Lung (tissue), 12 donors: ENCODE results near the gene CKM. TPM values are rescaled to one million over a fixed set of nuclear protein-coding genes. Genes with fewer than 3 reads are reported as not detected.
"Not testable (repeated sequence)": the region's sequence is repeated elsewhere in the genome, so short reads cannot be mapped to it uniquely, and the experiment has no call there.

Experiments
- ATAC-seq: fragments of 200-7000 bp; cut with Tn5 transposase; one replicate; pipeline ENCODE4 v1.9.1; 2020; ENCODE audit warnings: moderate number of reproducible peaks; ENCODE audit not compliant: insufficient read depth, low FRiP score
- DNase-seq, 3 donors: peaks; one replicate each; pipeline ENCODE4 v3.0.0-alpha.2; 2013 to 2017
- H3K27ac ChIP-seq, 2 donors: one replicate each; pipeline ENCODE4 v1.5.1; 2013; ENCODE audit warnings: mild to moderate bottlenecking in 2 of 2, moderate library complexity in 2 of 2, control low read depth in 1 of 2, inconsistent platforms in 1 of 2, low read depth in 1 of 2, low read length in 1 of 2
- H3K27me3 ChIP-seq, 3 donors: one replicate each; pipeline ENCODE4 v1.5.1; 2013; ENCODE audit warnings: low read length in 2 of 3; ENCODE audit not compliant: control insufficient read depth in 3 of 3, insufficient read depth in 3 of 3
- H3K36me3 ChIP-seq, 4 donors: one replicate each; pipeline ENCODE4 v1.5.1; 2013; ENCODE audit warnings: low read length in 4 of 4, mild to moderate bottlenecking in 1 of 4, moderate library complexity in 1 of 4; ENCODE audit not compliant: control insufficient read depth in 4 of 4, insufficient read depth in 4 of 4
- H3K4me1 ChIP-seq, 5 donors: one replicate each; pipeline ENCODE4 v1.5.1; 2013; ENCODE audit warnings: low read length in 5 of 5, mild to moderate bottlenecking in 2 of 5, moderate library complexity in 1 of 5; ENCODE audit not compliant: control insufficient read depth in 5 of 5, insufficient read depth in 5 of 5
- H3K4me3 ChIP-seq: one replicate; pipeline ENCODE4 v1.5.1; 2013; ENCODE audit warnings: mild to moderate bottlenecking, control low read depth, moderate library complexity
- H3K9ac ChIP-seq, 2 donors: one replicate each; pipeline ENCODE4 v1.5.1; 2013; ENCODE audit warnings: low read length in 2 of 2, control low read depth in 1 of 2; ENCODE audit not compliant: insufficient read depth in 1 of 2
- H3K9me3 ChIP-seq, 4 donors: one replicate each; pipeline ENCODE4 v1.5.1; 2013; ENCODE audit warnings: low read length in 3 of 4, mild to moderate bottlenecking in 1 of 4, moderate library complexity in 1 of 4; ENCODE audit not compliant: control insufficient read depth in 4 of 4, insufficient read depth in 3 of 4
- WGBS, 2 donors: extraction: QIAGEN DNeasy Blood & Tissue Kit; methylation state at CpG; one replicate each; pipeline ENCODE4 v1.1.7; 2013; 5-methylcytosine and 5-hydroxymethylcytosine counted together
- polyA plus RNA-seq, 2 donors: library from polyadenylated mRNA; stranded (reverse); fragments of 200-250 nt; gene quantifications; one replicate each; pipeline ENCODE4 v1.2.1, GENCODE V29; 2013
- total RNA-seq, 2 donors: library from RNA; depleted of rRNA in 1 of 2; stranded (reverse); fragments of >200 nt in 1 of 2; gene quantifications; one replicate each; pipeline ENCODE4 v1.2.1, GENCODE V29; 2014 to 2021
- TF ChIP-seq, protein P1 (sequence below): IDR thresholded peaks from 2 replicates; pipeline ENCODE4 v1.5.1; 2012; ENCODE audit warnings: mild to moderate bottlenecking; ENCODE audit errors: control extremely low read depth, extremely low read depth
- donor health status: control.
- donor health status: control.
- donor health status: Bipolar disorder and iron deficiency.
- donor health status: healthy.
- donor health status: DM: yes; HTN: yes; CAD: no.

CKM gene
- total and polyA plus RNA-seq, 4 donors = 0.06 to 1.4 (median 0.97) TPM; not detected in 1

DNA sequence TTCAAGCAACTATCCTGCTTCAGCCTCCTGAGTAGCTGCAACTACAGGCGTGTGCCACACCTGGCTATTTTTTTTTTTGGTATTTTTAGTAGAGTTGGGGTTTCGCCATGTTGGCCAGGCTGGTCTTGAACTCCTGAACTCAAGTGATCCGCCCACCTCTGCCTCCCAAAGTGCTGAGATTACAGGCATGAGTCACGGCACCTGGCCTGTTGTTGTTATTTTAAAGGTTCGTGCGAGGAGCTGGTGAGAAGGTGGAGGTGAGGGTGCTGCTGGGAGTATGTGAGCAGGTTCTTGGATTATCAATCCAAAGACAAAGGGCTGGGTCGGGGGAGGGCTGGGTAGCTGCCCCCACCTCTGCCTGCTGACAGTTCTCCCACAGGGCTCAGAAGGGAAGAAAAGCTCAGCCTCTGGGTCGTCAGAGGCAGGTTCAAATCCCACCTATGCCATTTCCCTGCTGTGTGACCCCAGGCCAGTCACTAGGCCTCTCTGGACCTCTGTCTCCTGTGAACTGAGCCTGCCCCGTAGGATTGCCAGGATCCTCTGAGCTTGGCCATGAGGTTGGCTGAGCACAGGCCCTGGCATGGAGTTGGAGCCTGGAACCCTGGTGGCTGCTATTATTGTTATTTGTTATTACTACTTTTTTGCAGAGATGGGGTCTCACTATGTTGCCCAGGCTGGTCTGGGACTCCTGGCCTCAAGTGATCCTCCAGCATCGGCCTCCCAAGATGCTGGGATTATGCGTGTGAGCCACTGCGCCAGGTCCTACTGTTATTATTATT is 1.5 kb downstream of the CKM start:
- Histone ChIP-seq H3K9ac (no peak overlapping the region), H3K27ac (peak overlapping the region in 1 of 2 donors; percentile 95), H3K9me3 (no peaks in the 10 kb centered on the region), H3K36me3 (no peaks in the 10 kb centered on the region), H3K4me3 (no peak overlapping the region), H3K27me3 (peaks cover 0 to 8% (median 0%) of the 10 kb centered on the region in 3 donors), H3K4me1 (peaks cover 0 to 9% (median 0%) of the 10 kb centered on the region in 5 donors)
- WGBS, 2 donors = 87 to 90% methylated on average over 12 of the region's 12 CpGs
- no peak for DNase-seq
- ATAC-seq = no peak
- TF ChIP-seq, protein P1, sequence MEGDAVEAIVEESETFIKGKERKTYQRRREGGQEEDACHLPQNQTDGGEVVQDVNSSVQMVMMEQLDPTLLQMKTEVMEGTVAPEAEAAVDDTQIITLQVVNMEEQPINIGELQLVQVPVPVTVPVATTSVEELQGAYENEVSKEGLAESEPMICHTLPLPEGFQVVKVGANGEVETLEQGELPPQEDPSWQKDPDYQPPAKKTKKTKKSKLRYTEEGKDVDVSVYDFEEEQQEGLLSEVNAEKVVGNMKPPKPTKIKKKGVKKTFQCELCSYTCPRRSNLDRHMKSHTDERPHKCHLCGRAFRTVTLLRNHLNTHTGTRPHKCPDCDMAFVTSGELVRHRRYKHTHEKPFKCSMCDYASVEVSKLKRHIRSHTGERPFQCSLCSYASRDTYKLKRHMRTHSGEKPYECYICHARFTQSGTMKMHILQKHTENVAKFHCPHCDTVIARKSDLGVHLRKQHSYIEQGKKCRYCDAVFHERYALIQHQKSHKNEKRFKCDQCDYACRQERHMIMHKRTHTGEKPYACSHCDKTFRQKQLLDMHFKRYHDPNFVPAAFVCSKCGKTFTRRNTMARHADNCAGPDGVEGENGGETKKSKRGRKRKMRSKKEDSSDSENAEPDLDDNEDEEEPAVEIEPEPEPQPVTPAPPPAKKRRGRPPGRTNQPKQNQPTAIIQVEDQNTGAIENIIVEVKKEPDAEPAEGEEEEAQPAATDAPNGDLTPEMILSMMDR = no peak

GRCh38 chr19:45315304-45315703 is 7.4 kb downstream of the CKM start:
- no peak overlapping the region for H3K9ac ChIP-seq
- no peak for ATAC-seq
- no peak overlapping the region for H3K27ac ChIP-seq
- H3K36me3 ChIP-seq = no peaks in the 10 kb centered on the region
- no peaks in the 10 kb centered on the region for H3K9me3 ChIP-seq
- no peak overlapping the region for H3K4me3 ChIP-seq
- H3K4me1 ChIP-seq = no peaks in the 10 kb centered on the region
- TF ChIP-seq, protein P1 = no peak
- peaks cover 0 to 3% (median 0%) of the 10 kb centered on the region in 3 donors for H3K27me3 ChIP-seq
- DNase-seq = no peak
- 62 to 71% methylated on average over 21 of the region's 21 CpGs for WGBS, 2 donors

DNA sequence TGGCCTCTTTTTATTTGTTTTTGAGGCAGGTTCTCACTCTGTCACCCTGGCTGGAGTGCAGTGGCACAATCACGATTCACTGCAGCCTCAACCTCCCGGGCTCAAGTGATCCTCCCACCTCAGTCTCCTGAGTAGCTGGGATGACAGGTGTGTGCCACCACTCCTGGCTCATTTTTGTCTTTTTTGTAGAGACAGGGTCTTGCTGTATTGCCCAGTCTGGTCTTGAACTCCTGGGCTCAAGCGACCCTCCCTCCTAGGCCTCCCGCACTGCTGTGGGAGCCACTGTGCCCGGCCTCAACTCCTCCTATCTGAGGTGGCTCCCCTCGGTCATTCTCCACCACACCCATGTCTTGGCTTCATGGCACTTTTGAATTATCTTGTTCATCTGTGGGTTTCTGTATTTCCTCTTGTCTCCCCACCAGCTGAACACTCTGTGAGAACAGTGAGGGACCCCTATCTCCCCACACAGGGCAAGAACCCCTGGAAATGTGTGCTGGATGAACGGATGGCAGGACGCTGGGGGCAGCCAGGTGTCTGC is 7.9 kb downstream of the CKM start:
- Histone ChIP-seq H3K9me3 (no peaks in the 10 kb centered on the region), H3K27me3 (peaks cover 0 to 3% (median 0%) of the 10 kb centered on the region in 3 donors), H3K4me3 (no peak overlapping the region), H3K9ac (no peak overlapping the region), H3K27ac (no peak overlapping the region), H3K36me3 (no peaks in the 10 kb centered on the region), H3K4me1 (no peaks in the 10 kb centered on the region)
- DNase-seq = no peak
- 76 to 79% methylated on average over 8 of the region's 8 CpGs for WGBS, 2 donors
- ATAC-seq = no peak
- TF ChIP-seq, protein P1 = no peak

GRCh38 chr19:45312285-45312684 is 10.4 kb downstream of the CKM start:
- ATAC-seq, DNase-seq, H3K36me3 ChIP-seq, H3K4me3 ChIP-seq, H3K4me1 ChIP-seq, H3K9ac ChIP-seq, H3K9me3 ChIP-seq, H3K27me3 ChIP-seq, H3K27ac ChIP-seq: not testable (repeated sequence)
- 88 to 90% methylated on average over 14 of the region's 14 CpGs for WGBS, 2 donors
